ENCODE data around the gene MAN2A1. TPM values are rescaled to one million over a fixed set of nuclear protein-coding genes. Genes with fewer than 3 reads are reported as not detected.

Gene MAN2A1
- total RNA-seq, 1 experiment from 2014 or later, result 51.0 TPM

DNA sequence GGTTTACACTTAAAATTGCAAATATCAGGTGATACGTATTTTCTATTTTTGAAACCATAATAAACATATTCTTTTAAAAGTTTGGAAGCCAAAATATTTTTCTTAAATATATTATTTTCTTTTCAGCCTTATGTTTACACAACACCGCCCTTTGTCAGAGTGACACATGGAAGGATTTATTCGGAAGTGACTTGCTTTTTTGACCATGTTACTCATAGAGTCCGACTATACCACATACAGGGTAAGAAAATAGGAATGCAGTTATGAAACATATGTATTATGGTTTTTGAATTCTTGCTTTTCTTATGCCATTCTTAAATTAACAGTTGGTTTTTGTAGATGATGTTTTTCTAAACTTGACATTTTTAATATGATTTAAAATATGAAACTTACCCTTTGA is 133.9 kb downstream of the MAN2A1 start:
- H3K4me3 ChIP-seq (ENCODE audit: low read depth in 2 of 2, low read length in 2 of 2), result no peak overlapping the region
- BruUV-seq (replicated peaks), result no TSS peak
- POLR2A ChIA-PET, result no interaction called here
- intact Hi-C loops (cut with micrococcal nuclease; ENCODE audit: unreplicated experiment) (no loop called here), in situ Hi-C loops (cut with HindIII; ENCODE audit: low pct_unique_long_range_greater_than_20kb, low sequenced_read_pairs) (no loop called here)
- DNase-seq (ENCODE audit: low read depth, low spot score) (peak; percentile 36), ATAC-seq (no peak)
- H3K4me1 ChIP-seq (ENCODE audit: control insufficient read depth, insufficient read depth, low read length), result no peaks in the 10 kb centered on the region
- no peaks in the 10 kb centered on the region for H3K27me3 ChIP-seq (ENCODE audit: control insufficient read depth, insufficient read depth, low read length)
- H3K27ac ChIP-seq (ENCODE audit: low read length), result no peak overlapping the region
- H3K36me3 ChIP-seq (ENCODE audit: control insufficient read depth, insufficient read depth, low read length), result no peaks in the 10 kb centered on the region; the same call in 1 of the 2 replicates
- TF ChIP-seq, protein P1, sequence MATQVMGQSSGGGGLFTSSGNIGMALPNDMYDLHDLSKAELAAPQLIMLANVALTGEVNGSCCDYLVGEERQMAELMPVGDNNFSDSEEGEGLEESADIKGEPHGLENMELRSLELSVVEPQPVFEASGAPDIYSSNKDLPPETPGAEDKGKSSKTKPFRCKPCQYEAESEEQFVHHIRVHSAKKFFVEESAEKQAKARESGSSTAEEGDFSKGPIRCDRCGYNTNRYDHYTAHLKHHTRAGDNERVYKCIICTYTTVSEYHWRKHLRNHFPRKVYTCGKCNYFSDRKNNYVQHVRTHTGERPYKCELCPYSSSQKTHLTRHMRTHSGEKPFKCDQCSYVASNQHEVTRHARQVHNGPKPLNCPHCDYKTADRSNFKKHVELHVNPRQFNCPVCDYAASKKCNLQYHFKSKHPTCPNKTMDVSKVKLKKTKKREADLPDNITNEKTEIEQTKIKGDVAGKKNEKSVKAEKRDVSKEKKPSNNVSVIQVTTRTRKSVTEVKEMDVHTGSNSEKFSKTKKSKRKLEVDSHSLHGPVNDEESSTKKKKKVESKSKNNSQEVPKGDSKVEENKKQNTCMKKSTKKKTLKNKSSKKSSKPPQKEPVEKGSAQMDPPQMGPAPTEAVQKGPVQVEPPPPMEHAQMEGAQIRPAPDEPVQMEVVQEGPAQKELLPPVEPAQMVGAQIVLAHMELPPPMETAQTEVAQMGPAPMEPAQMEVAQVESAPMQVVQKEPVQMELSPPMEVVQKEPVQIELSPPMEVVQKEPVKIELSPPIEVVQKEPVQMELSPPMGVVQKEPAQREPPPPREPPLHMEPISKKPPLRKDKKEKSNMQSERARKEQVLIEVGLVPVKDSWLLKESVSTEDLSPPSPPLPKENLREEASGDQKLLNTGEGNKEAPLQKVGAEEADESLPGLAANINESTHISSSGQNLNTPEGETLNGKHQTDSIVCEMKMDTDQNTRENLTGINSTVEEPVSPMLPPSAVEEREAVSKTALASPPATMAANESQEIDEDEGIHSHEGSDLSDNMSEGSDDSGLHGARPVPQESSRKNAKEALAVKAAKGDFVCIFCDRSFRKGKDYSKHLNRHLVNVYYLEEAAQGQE (IDR thresholded peaks at IDR 0.05; ENCODE audit: insufficient read depth in 1 of 2, low read depth in 2 of 2, low read length in 1 of 2), result no peak
- TF ChIP-seq POLR2AphosphoS5 (IDR thresholded peaks at IDR 0.05; ENCODE audit: low read depth, low read length) (no peak), SIN3A (IDR thresholded peaks at IDR 0.05; ENCODE audit: borderline replicate concordance, insufficient read depth, low read depth, low read length) (no peak), TCF7L2 (IDR thresholded peaks at IDR 0.05; ENCODE audit: low read depth, low read length) (no peak)
- TF ChIP-seq, protein P2, sequence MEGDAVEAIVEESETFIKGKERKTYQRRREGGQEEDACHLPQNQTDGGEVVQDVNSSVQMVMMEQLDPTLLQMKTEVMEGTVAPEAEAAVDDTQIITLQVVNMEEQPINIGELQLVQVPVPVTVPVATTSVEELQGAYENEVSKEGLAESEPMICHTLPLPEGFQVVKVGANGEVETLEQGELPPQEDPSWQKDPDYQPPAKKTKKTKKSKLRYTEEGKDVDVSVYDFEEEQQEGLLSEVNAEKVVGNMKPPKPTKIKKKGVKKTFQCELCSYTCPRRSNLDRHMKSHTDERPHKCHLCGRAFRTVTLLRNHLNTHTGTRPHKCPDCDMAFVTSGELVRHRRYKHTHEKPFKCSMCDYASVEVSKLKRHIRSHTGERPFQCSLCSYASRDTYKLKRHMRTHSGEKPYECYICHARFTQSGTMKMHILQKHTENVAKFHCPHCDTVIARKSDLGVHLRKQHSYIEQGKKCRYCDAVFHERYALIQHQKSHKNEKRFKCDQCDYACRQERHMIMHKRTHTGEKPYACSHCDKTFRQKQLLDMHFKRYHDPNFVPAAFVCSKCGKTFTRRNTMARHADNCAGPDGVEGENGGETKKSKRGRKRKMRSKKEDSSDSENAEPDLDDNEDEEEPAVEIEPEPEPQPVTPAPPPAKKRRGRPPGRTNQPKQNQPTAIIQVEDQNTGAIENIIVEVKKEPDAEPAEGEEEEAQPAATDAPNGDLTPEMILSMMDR (IDR thresholded peaks at IDR 0.05), result no peak
- H3K9me3 ChIP-seq (ENCODE audit: control insufficient read depth, insufficient read depth, low read depth, low read length), result no peaks in the 10 kb centered on the region
- CTCF ChIA-PET, result no interaction called here

DNA sequence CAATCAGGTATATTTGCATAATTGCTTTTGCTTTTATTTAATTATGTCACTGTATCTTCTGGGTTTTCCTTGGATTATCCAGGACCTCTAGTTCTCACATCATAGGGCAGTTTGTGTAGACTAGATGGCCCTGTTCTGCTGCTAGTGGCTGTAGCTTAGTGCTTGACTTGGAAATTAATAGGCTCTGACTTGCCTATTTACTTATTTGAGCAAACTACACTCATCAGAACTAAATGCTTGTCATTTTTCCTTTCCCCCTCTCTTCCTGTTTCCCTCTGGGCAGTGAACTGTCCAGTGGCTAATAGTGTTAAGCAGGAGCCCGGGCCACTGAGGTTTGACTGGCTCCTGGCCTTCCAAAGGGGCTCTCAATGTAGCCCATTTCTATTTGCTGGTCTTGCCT is 135.7 kb downstream of the MAN2A1 start:
- no TSS peak for BruUV-seq (replicated peaks)
- ATAC-seq (no peak), DNase-seq (ENCODE audit: low read depth, low spot score) (peak; percentile 48)
- H3K27me3 ChIP-seq (ENCODE audit: control insufficient read depth, insufficient read depth, low read length), result no peaks in the 10 kb centered on the region
- ChIA-PET CTCF (no interaction called here), POLR2A (no interaction called here)
- intact Hi-C loops (cut with micrococcal nuclease; ENCODE audit: unreplicated experiment) (no loop called here), in situ Hi-C loops (cut with HindIII; ENCODE audit: low pct_unique_long_range_greater_than_20kb, low sequenced_read_pairs) (no loop called here)
- TF ChIP-seq POLR2AphosphoS5 (IDR thresholded peaks at IDR 0.05; ENCODE audit: low read depth, low read length) (no peak), SIN3A (IDR thresholded peaks at IDR 0.05; ENCODE audit: borderline replicate concordance, insufficient read depth, low read depth, low read length) (no peak), TCF7L2 (IDR thresholded peaks at IDR 0.05; ENCODE audit: low read depth, low read length) (no peak)
- TF ChIP-seq, protein P2 (IDR thresholded peaks at IDR 0.05), result no peak
- TF ChIP-seq, protein P1 (IDR thresholded peaks at IDR 0.05; ENCODE audit: insufficient read depth in 1 of 2, low read depth in 2 of 2, low read length in 1 of 2), result no peak
- no peaks in the 10 kb centered on the region for H3K4me1 ChIP-seq (ENCODE audit: control insufficient read depth, insufficient read depth, low read length)
- H3K9me3 ChIP-seq (ENCODE audit: control insufficient read depth, insufficient read depth, low read depth, low read length), result no peaks in the 10 kb centered on the region
- no peak overlapping the region for H3K27ac ChIP-seq (ENCODE audit: low read length)
- no peak overlapping the region for H3K4me3 ChIP-seq (ENCODE audit: low read depth in 2 of 2, low read length in 2 of 2)
- no peaks in the 10 kb centered on the region; the same call in 1 of the 2 replicates for H3K36me3 ChIP-seq (ENCODE audit: control insufficient read depth, insufficient read depth, low read length)

All from Panc1 (cell line).